Upper lobe of left lung (tissue), 6 donors: ENCODE measurements around the gene C1QTNF12. TPM values are rescaled to one million over a fixed set of nuclear protein-coding genes. Genes with fewer than 3 reads are reported as not detected.

Source experiments
- ATAC-seq, 2 donors: fragments of 200-7000 bp; cut with Tn5 transposase; one replicate each; pipeline ENCODE4 v1.9.1; 2022; ENCODE audit warnings: mild to moderate bottlenecking in 2 of 2, moderate library complexity in 2 of 2; ENCODE audit not compliant: low FRiP score in 2 of 2
- DNase-seq, 2 donors: peaks; one replicate each; pipeline ENCODE4 v3.0.0-alpha.2; 2019 to 2020
- H3K27ac ChIP-seq, 4 donors: fragments of 200-600 bp; sonication (generic); one replicate each; pipeline ENCODE4 v1.5.1; 2016 to 2019
- H3K27me3 ChIP-seq, 4 donors: fragments of 200-600 bp; sonication (generic); one replicate each; pipeline ENCODE4 v1.5.1; 2017 to 2019
- H3K36me3 ChIP-seq, 4 donors: fragments of 200-600 bp; sonication (generic); one replicate each; pipeline ENCODE4 v1.5.1; 2016 to 2019
- H3K4me1 ChIP-seq, 4 donors: fragments of 200-600 bp; sonication (generic); one replicate each; pipeline ENCODE4 v1.5.1; 2018 to 2019
- H3K4me3 ChIP-seq, 4 donors: fragments of 200-600 bp; sonication (generic); one replicate each; pipeline ENCODE4 v1.5.1; 2017 to 2019; ENCODE audit warnings: mild to moderate bottlenecking in 2 of 4, moderate library complexity in 1 of 4
- H3K9me3 ChIP-seq, 4 donors: fragments of 200-600 bp; sonication (generic); one replicate each; pipeline ENCODE4 v1.5.1; 2018 to 2019
- EP300 ChIP-seq, 4 donors: sonication (generic); formaldehyde crosslinking; IDR thresholded peaks; one replicate each; pipeline ENCODE4 v1.5.1; 2017; ENCODE audit warnings: antibody characterized with exemption in 4 of 4, control low read depth in 2 of 4
- POLR2A ChIP-seq, 4 donors: fragments of 450-650 bp; IDR thresholded peaks; one replicate each; pipeline ENCODE4 v1.5.1; 2016 to 2017; ENCODE audit warnings: antibody characterized with exemption in 4 of 4, mild to moderate bottlenecking in 2 of 4
- POLR2AphosphoS5 ChIP-seq, 2 donors: sonication (generic); formaldehyde crosslinking; IDR thresholded peaks; one replicate each; pipeline ENCODE4 v1.5.1; 2017; ENCODE audit warnings: antibody characterized with exemption in 2 of 2
- WGBS, 2 donors: methylation state at CpG; one replicate each; pipeline ENCODE4 v1.1.5; 2017 to 2018; 5-methylcytosine and 5-hydroxymethylcytosine counted together
- total RNA-seq, 6 donors: library from RNA; depleted of rRNA in 4 of 6; stranded (reverse); fragments of >200 nt in 4 of 6; gene quantifications; one replicate each; pipeline versions ENCODE4 v1.1.0 to v1.2.1, GENCODE V29; 2016 to 2021
- TF ChIP-seq, protein P1 (sequence below), 6 experiments: fragments of 450-650 bp in 4 of 6; fragments of 200-600 bp in 2 of 6; sonication (generic) in 2 of 6; IDR thresholded peaks; one replicate each; pipeline ENCODE4 v1.5.1; 2016 to 2019; ENCODE audit warnings: antibody characterized with exemption in 6 of 6
- donor health status: DM: no; HTN: no; CAD: no; lungs with moderate emphysema.
- donor health status: DM: no; HTN: yes; CAD: no; lungs with severe emphysema.

The C1QTNF12 gene
- total RNA-seq, 6 donors from 2014 or later = 1.9 to 6.3 (median 2.8) TPM; not detected in 2

GRCh38 chr1:1255611-1256010 lies 9.1 kb upstream of the C1QTNF12 start:
- ATAC-seq = no peak
- H3K36me3 ChIP-seq = peaks cover 26 to 73% (median 55%) of the 10 kb centered on the region in 4 donors
- no peak overlapping the region for H3K27ac ChIP-seq
- no peaks in the 10 kb centered on the region for H3K27me3 ChIP-seq
- peak in 1 of 2 donors; percentile 73 for DNase-seq
- TF ChIP-seq POLR2A (IDR thresholded peaks at IDR 0.05) (no peak), EP300 (IDR thresholded peaks at IDR 0.05) (no peak), POLR2AphosphoS5 (IDR thresholded peaks at IDR 0.05) (no peak)
- TF ChIP-seq, protein P1, sequence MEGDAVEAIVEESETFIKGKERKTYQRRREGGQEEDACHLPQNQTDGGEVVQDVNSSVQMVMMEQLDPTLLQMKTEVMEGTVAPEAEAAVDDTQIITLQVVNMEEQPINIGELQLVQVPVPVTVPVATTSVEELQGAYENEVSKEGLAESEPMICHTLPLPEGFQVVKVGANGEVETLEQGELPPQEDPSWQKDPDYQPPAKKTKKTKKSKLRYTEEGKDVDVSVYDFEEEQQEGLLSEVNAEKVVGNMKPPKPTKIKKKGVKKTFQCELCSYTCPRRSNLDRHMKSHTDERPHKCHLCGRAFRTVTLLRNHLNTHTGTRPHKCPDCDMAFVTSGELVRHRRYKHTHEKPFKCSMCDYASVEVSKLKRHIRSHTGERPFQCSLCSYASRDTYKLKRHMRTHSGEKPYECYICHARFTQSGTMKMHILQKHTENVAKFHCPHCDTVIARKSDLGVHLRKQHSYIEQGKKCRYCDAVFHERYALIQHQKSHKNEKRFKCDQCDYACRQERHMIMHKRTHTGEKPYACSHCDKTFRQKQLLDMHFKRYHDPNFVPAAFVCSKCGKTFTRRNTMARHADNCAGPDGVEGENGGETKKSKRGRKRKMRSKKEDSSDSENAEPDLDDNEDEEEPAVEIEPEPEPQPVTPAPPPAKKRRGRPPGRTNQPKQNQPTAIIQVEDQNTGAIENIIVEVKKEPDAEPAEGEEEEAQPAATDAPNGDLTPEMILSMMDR (IDR thresholded peaks at IDR 0.05) = no peak
- peaks cover 0 to 13% (median under 1%) of the 10 kb centered on the region in 4 donors for H3K4me1 ChIP-seq
- no peaks in the 10 kb centered on the region for H3K9me3 ChIP-seq
- no peak overlapping the region for H3K4me3 ChIP-seq
- WGBS, 2 donors = 95 to 100% methylated on average over 1 to 10 of the region's 10 CpGs

DNA sequence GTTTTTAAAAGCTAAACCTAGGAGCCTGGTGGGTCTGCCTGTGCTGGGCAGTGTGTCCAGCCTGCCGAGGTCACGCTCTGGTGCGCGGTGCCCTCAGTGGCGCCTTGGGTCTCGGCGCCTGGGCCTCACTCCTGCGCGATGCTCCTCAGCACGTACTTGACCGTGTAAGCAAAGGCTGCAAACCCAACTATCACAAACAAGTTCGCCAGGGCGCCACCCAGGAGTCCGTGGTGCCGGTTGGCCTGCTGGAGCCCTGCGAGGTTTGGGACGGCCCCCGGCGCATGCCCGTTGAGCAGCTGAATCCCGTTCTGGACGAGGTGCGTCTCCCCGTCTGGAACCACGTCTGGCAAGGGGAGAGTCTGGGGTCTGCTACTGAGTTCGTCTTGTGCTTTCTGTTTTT lies 8.6 kb upstream of the C1QTNF12 start:
- WGBS, 2 donors = 96 to 97% methylated on average over 26 of the region's 26 CpGs
- Histone ChIP-seq H3K4me3 (no peak overlapping the region), H3K4me1 (peaks cover 0 to 8% (median 2%) of the 10 kb centered on the region in 4 donors), H3K36me3 (peaks cover 26 to 70% (median 52%) of the 10 kb centered on the region in 4 donors), H3K27ac (no peak overlapping the region), H3K27me3 (no peaks in the 10 kb centered on the region), H3K9me3 (no peaks in the 10 kb centered on the region)
- TF ChIP-seq, protein P1 (IDR thresholded peaks at IDR 0.05) = no peak
- no peak for TF ChIP-seq POLR2AphosphoS5 (IDR thresholded peaks at IDR 0.05)
- TF ChIP-seq POLR2A (IDR thresholded peaks at IDR 0.05) = no peak
- DNase-seq (peak in 1 of 2 donors; percentile 85), ATAC-seq (no peak)

- peaks cover 0 to 8% (median 2%) of the 10 kb centered on the region in 4 donors for H3K4me1 ChIP-seq
- H3K27me3 ChIP-seq = no peaks in the 10 kb centered on the region
- ATAC-seq (no peak), DNase-seq (no peak)
- no peak overlapping the region for H3K27ac ChIP-seq
- peaks cover 26 to 66% (median 49%) of the 10 kb centered on the region in 4 donors for H3K36me3 ChIP-seq
- no peak overlapping the region for H3K4me3 ChIP-seq
- TF ChIP-seq POLR2AphosphoS5 (IDR thresholded peaks at IDR 0.05) = no peak
- TF ChIP-seq, protein P1 (IDR thresholded peaks at IDR 0.05) = no peak
- TF ChIP-seq POLR2A (IDR thresholded peaks at IDR 0.05) = no peak
- no peak for TF ChIP-seq EP300 (IDR thresholded peaks at IDR 0.05)
- 93% methylated on average over 21 of the region's 21 CpGs for WGBS, 2 donors
- H3K9me3 ChIP-seq = no peaks in the 10 kb centered on the region
These were observed 8.1 kb upstream of the C1QTNF12 start for GRCh38 chr1:1254667-1254998.

GRCh38 chr1:1253972-1254666 lies 7.6 kb upstream of the C1QTNF12 start:
- 94 to 96% methylated on average over 30 to 50 of the region's 50 CpGs for WGBS, 2 donors

More at GRCh38 chr1:1253972-1254666, 7.6 kb upstream of the C1QTNF12 start:
- Histone ChIP-seq H3K27me3 (no peaks in the 10 kb centered on the region), H3K36me3 (peaks cover 24 to 61% (median 44%) of the 10 kb centered on the region in 4 donors), H3K4me1 (peaks cover 0 to 8% (median 2%) of the 10 kb centered on the region in 4 donors), H3K27ac (no peak overlapping the region), H3K4me3 (no peak overlapping the region), H3K9me3 (no peaks in the 10 kb centered on the region)
- ATAC-seq = no peak
- TF ChIP-seq POLR2A (IDR thresholded peaks at IDR 0.05) (no peak), EP300 (IDR thresholded peaks at IDR 0.05) (no peak), POLR2AphosphoS5 (IDR thresholded peaks at IDR 0.05) (no peak)
- TF ChIP-seq, protein P1 (IDR thresholded peaks at IDR 0.05) = no peak
- peak in 1 of 2 donors; percentile 81 for DNase-seq
